Nephron (organoid): ENCODE measurements around the gene TROAP.

Experiments used
- H3K27ac Mint-ChIP-seq, 3 experiments: 2 replicates each; pipeline ENCODE4 v1.8.0; 2020; ENCODE audit warnings: mixed read lengths in 3 of 3, mild to moderate bottlenecking in 2 of 3, moderate library complexity in 1 of 3
- H3K27me3 Mint-ChIP-seq: 2 replicates; pipeline ENCODE4 v1.8.0; 2021; ENCODE audit warnings: low read depth, mild to moderate bottlenecking, moderate library complexity, mixed read lengths
- H3K36me3 Mint-ChIP-seq: 2 replicates; pipeline ENCODE4 v1.8.0; 2020; ENCODE audit warnings: low read depth, mixed read lengths
- H3K4me1 Mint-ChIP-seq: 2 replicates; pipeline ENCODE4 v1.8.0; 2020; ENCODE audit warnings: mixed read lengths
- H3K4me3 Mint-ChIP-seq, 3 experiments: 2 replicates each; pipeline ENCODE4 v1.8.0; 2020; ENCODE audit warnings: mild to moderate bottlenecking in 3 of 3, mixed read lengths in 3 of 3, moderate library complexity in 2 of 3
- H3K9me3 Mint-ChIP-seq: 2 replicates; pipeline ENCODE4 v1.8.0; 2020; ENCODE audit warnings: mixed read lengths
- CTCF ChIP-seq, 3 experiments: fragments of 200-600 bp; sonication (generic); IDR thresholded peaks; one replicate each; pipeline ENCODE4 v1.5.0; 2021; ENCODE audit warnings: antibody characterized with exemption in 3 of 3; ENCODE audit not compliant: unreplicated experiment in 3 of 3

The TROAP gene, protein sequence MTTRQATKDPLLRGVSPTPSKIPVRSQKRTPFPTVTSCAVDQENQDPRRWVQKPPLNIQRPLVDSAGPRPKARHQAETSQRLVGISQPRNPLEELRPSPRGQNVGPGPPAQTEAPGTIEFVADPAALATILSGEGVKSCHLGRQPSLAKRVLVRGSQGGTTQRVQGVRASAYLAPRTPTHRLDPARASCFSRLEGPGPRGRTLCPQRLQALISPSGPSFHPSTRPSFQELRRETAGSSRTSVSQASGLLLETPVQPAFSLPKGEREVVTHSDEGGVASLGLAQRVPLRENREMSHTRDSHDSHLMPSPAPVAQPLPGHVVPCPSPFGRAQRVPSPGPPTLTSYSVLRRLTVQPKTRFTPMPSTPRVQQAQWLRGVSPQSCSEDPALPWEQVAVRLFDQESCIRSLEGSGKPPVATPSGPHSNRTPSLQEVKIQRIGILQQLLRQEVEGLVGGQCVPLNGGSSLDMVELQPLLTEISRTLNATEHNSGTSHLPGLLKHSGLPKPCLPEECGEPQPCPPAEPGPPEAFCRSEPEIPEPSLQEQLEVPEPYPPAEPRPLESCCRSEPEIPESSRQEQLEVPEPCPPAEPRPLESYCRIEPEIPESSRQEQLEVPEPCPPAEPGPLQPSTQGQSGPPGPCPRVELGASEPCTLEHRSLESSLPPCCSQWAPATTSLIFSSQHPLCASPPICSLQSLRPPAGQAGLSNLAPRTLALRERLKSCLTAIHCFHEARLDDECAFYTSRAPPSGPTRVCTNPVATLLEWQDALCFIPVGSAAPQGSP

GRCh38 chr12:49322708-49323523 lies at the start of gene TROAP:
TSS of gene TROAP (plus strand) at chr12:49323255. CDS start at chr12:49323609, 354 bp downstream.
- H3K9me3 Mint-ChIP-seq: no peaks in the 10 kb centered on the region
- peaks cover 14% of the 10 kb centered on the region for H3K4me1 Mint-ChIP-seq
- no peak for TF ChIP-seq CTCF (IDR thresholded peaks at IDR 0.05; ENCODE audit: unreplicated experiment in 3 of 3)
- peaks cover 13% of the 10 kb centered on the region for H3K36me3 Mint-ChIP-seq
- peak within 1 kb of the TSS; percentile 51 to 86 (median 72) for H3K27ac Mint-ChIP-seq
- H3K4me3 Mint-ChIP-seq: peak within 1 kb of the TSS; percentile 96 to 100 (median 97)
- peaks cover 10% of the 10 kb centered on the region for H3K27me3 Mint-ChIP-seq

DNA sequence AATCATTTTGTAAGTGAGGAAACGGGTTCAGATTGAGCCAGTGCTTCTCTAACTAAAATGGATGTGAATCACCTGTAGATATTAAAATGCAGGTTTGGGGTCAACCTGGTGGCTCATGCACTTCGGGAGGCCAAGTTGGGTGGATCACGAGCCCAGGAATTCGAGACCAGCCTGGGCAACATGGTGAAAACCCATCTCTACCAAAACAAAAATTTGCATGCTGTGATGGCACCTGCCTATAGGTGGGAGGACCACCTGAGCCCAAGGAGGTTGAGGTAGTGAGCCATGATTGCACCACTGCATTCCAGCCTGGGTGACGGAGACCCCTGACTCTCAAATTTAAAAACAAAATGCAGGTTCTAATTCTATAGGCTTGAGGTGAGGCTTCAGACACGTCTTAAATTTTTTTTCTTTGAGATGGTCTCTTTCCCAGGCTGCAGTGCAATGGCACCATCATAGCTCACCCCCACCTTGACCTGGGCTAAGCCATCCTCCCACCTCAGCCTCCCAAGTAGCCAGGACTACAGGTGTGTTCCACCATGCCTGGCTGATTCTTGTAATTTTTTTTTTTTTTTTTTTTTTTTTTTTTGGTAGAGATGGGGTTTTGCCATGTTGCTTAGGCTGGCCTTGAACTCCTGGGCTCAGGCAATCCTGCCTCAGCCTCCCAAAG lies 49.2 kb upstream of the TROAP start:
- H3K27ac Mint-ChIP-seq: no peak overlapping the region
- peaks cover 30% of the 10 kb centered on the region for H3K36me3 Mint-ChIP-seq
- no peak overlapping the region for H3K4me3 Mint-ChIP-seq
- no peak for TF ChIP-seq CTCF (IDR thresholded peaks at IDR 0.05; ENCODE audit: unreplicated experiment in 3 of 3)
- no peaks in the 10 kb centered on the region for H3K9me3 Mint-ChIP-seq
- peaks cover 5% of the 10 kb centered on the region for H3K27me3 Mint-ChIP-seq
- peaks cover 11% of the 10 kb centered on the region for H3K4me1 Mint-ChIP-seq

GRCh38 chr12:49274396-49275069 lies 48.5 kb upstream of the TROAP start:
- TF ChIP-seq CTCF (IDR thresholded peaks at IDR 0.05; ENCODE audit: unreplicated experiment in 3 of 3): no peak
- no peak overlapping the region for H3K4me3 Mint-ChIP-seq
- H3K9me3 Mint-ChIP-seq: no peaks in the 10 kb centered on the region
- no peak overlapping the region for H3K27ac Mint-ChIP-seq
- peaks cover 5% of the 10 kb centered on the region for H3K27me3 Mint-ChIP-seq
- H3K4me1 Mint-ChIP-seq: peaks cover 16% of the 10 kb centered on the region
- peaks cover 26% of the 10 kb centered on the region for H3K36me3 Mint-ChIP-seq

- peaks cover 5% of the 10 kb centered on the region for H3K27me3 Mint-ChIP-seq
- H3K4me1 Mint-ChIP-seq: peaks cover 23% of the 10 kb centered on the region
- no peaks in the 10 kb centered on the region for H3K9me3 Mint-ChIP-seq
- TF ChIP-seq CTCF (IDR thresholded peaks at IDR 0.05; ENCODE audit: unreplicated experiment in 3 of 3): no peak
- H3K36me3 Mint-ChIP-seq: peaks cover 10% of the 10 kb centered on the region
- H3K27ac Mint-ChIP-seq: no peak overlapping the region
- H3K4me3 Mint-ChIP-seq: no peak overlapping the region
Observed at GRCh38 chr12:49276304-49277290, 46.5 kb upstream of the TROAP start.
